Cardiac muscle cell (in vitro differentiated cells and primary cell): ENCODE data around the gene MIER3. TPM values are rescaled to one million over a fixed set of nuclear protein-coding genes. Genes with fewer than 3 reads are reported as not detected.

Experiments
- DNase-seq, 2 donors: peaks; one replicate each; pipeline versions ENCODE4 v3.0.0 to v3.0.0-alpha.2; 2010 to 2017; ENCODE audit warnings: low read depth in 1 of 2, low spot score in 1 of 2
- H3K27ac ChIP-seq: fragments of 200-600 bp; sonication (generic); 2 replicates; pipeline ENCODE4 v1.5.1; 2016
- H3K27me3 ChIP-seq: fragments of 200-600 bp; sonication (generic); 2 replicates; pipeline ENCODE4 v1.6.0; 2016; ENCODE audit warnings: control low read depth
- H3K36me3 ChIP-seq: fragments of 200-600 bp; sonication (generic); 2 replicates; pipeline ENCODE4 v1.5.1; 2016; ENCODE audit warnings: control low read depth
- H3K4me1 ChIP-seq: fragments of 200-600 bp; sonication (generic); 2 replicates; pipeline ENCODE4 v1.8.1; 2017; ENCODE audit warnings: low read depth, mild to moderate bottlenecking, mixed run types
- H3K4me3 ChIP-seq: fragments of 200-600 bp; sonication (generic); 2 replicates; pipeline ENCODE4 v1.5.1; 2016; ENCODE audit warnings: mild to moderate bottlenecking
- H3K9me3 ChIP-seq: fragments of 200-600 bp; sonication (generic); 2 replicates; pipeline ENCODE4 v1.5.1; 2017; ENCODE audit warnings: low read depth, mild to moderate bottlenecking, control low read depth
- CTCF ChIP-seq: IDR thresholded peaks from 2 replicates; pipeline ENCODE4 v1.5.1; 2012; ENCODE audit warnings: low read depth, mild to moderate bottlenecking, low read length
- polyA plus RNA-seq: library from polyadenylated mRNA; unstranded; fragments of >200 nt; fragmentation: Nextera tagmentation; extraction: Ambion mirVana; gene quantifications from 2 replicates; pipeline ENCODE4 v1.2.1, GENCODE V29; 2016
- total RNA-seq: library from RNA; depleted of rRNA; stranded (reverse); fragments of >200 nt; gene quantifications from 2 replicates; pipeline ENCODE4 v1.2.3, GENCODE V29; 2016

MIER3 gene
- total and polyA plus RNA-seq, 2 experiments from 2014 or later, result 7.2 to 17.4 TPM

- Histone ChIP-seq H3K27ac (no peak overlapping the region), H3K9me3 (no peaks in the 10 kb centered on the region), H3K4me1 (no peaks in the 10 kb centered on the region), H3K4me3 (no peak overlapping the region), H3K27me3 (no peaks in the 10 kb centered on the region), H3K36me3 (peaks cover 88% of the 10 kb centered on the region)
- no peak for TF ChIP-seq CTCF
- DNase-seq, result no peak
Measured at GRCh38 chr5:56871777-56872176, 80.1 kb downstream of the MIER3 start.

Other genes with a start within 250 kb of the MIER3 start
- 18.4 and 24.0 TPM in 2 replicates for gene MAP3K1, start 136.6 kb downstream of the MIER3 start, total RNA-seq
- 11.2 and 14.5 TPM in 2 replicates for gene MAP3K1, start 136.6 kb downstream of the MIER3 start, polyA plus RNA-seq
- gene SETD9, start 42.5 kb downstream of the MIER3 start, total RNA-seq, result 4.4 and 7.9 TPM in 2 replicates
- gene SETD9, start 42.5 kb downstream of the MIER3 start, polyA plus RNA-seq, result 18.1 and 24.8 TPM in 2 replicates
- 42.9 and 85.9 TPM in 2 replicates for gene GPBP1, start 221.9 kb upstream of the MIER3 start, total RNA-seq
- gene GPBP1, start 221.9 kb upstream of the MIER3 start, polyA plus RNA-seq, result 65.3 and 79.4 TPM in 2 replicates